ENCODE measurements around the gene TMEM253.

Gene TMEM253

DNA sequence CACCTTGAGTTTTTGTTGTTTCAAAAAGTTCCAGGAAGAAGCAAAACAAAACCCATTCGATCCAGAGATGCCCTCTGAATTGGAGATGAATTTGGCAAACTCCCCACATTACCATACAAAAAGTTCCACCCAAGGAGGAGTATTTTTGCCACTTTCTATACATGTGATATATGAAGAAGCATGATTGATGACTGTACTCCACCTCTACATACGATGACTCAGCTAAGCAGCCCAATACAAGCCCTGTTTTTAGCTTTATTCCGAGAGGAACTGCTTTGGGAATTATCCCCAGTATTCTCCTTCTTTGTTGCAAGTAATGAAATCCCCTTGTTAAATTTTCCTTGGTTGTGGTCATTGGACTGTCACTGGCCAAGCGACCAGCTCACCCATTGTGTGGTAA lies 11.4 kb downstream of the TMEM253 start (continued):
- TF ChIP-seq, protein P1, sequence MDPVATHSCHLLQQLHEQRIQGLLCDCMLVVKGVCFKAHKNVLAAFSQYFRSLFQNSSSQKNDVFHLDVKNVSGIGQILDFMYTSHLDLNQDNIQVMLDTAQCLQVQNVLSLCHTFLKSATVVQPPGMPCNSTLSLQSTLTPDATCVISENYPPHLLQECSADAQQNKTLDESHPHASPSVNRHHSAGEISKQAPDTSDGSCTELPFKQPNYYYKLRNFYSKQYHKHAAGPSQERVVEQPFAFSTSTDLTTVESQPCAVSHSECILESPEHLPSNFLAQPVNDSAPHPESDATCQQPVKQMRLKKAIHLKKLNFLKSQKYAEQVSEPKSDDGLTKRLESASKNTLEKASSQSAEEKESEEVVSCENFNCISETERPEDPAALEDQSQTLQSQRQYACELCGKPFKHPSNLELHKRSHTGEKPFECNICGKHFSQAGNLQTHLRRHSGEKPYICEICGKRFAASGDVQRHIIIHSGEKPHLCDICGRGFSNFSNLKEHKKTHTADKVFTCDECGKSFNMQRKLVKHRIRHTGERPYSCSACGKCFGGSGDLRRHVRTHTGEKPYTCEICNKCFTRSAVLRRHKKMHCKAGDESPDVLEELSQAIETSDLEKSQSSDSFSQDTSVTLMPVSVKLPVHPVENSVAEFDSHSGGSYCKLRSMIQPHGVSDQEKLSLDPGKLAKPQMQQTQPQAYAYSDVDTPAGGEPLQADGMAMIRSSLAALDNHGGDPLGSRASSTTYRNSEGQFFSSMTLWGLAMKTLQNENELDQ (tag by site-specific recombination; IDR thresholded peaks at IDR 0.05; ENCODE audit: low read depth): no peak
- no peak for TF ChIP-seq ZNF274 (IDR thresholded peaks at IDR 0.05; ENCODE audit: low read length)
- no peak for TF ChIP-seq ZNF274 (tag by site-specific recombination; IDR thresholded peaks at IDR 0.05; ENCODE audit: borderline replicate concordance)
- TF ChIP-seq ZNF544 (tag by site-specific recombination; IDR thresholded peaks at IDR 0.05): no peak

DNA sequence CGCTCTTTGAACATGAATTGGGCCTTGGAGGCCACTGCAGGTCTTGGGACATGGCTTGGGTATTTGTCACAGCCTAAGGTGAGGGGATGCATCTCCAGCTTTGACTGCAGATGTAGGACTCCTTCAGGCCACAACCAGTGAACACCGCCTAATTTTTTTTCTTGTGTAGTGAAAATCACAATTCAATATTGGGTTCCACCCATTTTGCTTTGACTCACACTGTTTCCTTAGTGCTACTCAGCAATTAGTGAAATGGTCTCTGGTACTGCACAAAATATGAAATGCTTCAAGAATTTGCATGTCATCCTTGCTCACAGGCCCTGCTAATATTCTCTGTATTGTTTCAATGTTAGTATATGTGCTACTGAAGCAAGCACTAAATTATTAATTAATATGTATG lies 12.5 kb downstream of the TMEM253 start:
- Histone ChIP-seq H3K4me1 (ENCODE audit: control insufficient read depth, insufficient read depth, low read length) (no peaks in the 10 kb centered on the region), H3K36me3 (ENCODE audit: control insufficient read depth in 2 of 2, insufficient read depth in 1 of 2, low read length in 2 of 2) (no peaks in the 10 kb centered on the region), H3K27ac (ENCODE audit: extremely low read depth, low read depth, low read length) (no peak overlapping the region), H3K9me3 (ENCODE audit: control insufficient read depth, insufficient read depth, low read depth, low read length) (no peaks in the 10 kb centered on the region), H3K4me3 (ENCODE audit: low read depth, low read length) (no peak overlapping the region)
- no peak for TF ChIP-seq ZNF776 (tag by site-specific recombination; IDR thresholded peaks at IDR 0.05; ENCODE audit: borderline replicate concordance)
- TF ChIP-seq, protein P2, sequence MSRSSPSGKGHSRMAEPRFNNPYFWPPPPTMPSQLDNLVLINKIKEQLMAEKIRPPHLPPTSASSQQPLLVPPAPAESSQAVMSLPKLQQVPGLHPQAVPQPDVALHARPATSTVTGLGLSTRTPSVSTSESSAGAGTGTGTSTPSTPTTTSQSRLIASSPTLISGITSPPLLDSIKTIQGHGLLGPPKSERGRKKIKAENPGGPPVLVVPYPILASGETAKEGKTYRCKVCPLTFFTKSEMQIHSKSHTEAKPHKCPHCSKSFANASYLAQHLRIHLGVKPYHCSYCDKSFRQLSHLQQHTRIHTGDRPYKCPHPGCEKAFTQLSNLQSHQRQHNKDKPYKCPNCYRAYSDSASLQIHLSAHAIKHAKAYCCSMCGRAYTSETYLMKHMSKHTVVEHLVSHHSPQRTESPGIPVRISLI (tag by site-specific recombination; IDR thresholded peaks at IDR 0.05): no peak
- TF ChIP-seq OSR2 (tag by site-specific recombination; IDR thresholded peaks at IDR 0.05): no peak
- no peak for TF ChIP-seq ZNF354C (tag by site-specific recombination; IDR thresholded peaks at IDR 0.05; ENCODE audit: borderline replicate concordance, low read depth)
- TF ChIP-seq, protein P3, sequence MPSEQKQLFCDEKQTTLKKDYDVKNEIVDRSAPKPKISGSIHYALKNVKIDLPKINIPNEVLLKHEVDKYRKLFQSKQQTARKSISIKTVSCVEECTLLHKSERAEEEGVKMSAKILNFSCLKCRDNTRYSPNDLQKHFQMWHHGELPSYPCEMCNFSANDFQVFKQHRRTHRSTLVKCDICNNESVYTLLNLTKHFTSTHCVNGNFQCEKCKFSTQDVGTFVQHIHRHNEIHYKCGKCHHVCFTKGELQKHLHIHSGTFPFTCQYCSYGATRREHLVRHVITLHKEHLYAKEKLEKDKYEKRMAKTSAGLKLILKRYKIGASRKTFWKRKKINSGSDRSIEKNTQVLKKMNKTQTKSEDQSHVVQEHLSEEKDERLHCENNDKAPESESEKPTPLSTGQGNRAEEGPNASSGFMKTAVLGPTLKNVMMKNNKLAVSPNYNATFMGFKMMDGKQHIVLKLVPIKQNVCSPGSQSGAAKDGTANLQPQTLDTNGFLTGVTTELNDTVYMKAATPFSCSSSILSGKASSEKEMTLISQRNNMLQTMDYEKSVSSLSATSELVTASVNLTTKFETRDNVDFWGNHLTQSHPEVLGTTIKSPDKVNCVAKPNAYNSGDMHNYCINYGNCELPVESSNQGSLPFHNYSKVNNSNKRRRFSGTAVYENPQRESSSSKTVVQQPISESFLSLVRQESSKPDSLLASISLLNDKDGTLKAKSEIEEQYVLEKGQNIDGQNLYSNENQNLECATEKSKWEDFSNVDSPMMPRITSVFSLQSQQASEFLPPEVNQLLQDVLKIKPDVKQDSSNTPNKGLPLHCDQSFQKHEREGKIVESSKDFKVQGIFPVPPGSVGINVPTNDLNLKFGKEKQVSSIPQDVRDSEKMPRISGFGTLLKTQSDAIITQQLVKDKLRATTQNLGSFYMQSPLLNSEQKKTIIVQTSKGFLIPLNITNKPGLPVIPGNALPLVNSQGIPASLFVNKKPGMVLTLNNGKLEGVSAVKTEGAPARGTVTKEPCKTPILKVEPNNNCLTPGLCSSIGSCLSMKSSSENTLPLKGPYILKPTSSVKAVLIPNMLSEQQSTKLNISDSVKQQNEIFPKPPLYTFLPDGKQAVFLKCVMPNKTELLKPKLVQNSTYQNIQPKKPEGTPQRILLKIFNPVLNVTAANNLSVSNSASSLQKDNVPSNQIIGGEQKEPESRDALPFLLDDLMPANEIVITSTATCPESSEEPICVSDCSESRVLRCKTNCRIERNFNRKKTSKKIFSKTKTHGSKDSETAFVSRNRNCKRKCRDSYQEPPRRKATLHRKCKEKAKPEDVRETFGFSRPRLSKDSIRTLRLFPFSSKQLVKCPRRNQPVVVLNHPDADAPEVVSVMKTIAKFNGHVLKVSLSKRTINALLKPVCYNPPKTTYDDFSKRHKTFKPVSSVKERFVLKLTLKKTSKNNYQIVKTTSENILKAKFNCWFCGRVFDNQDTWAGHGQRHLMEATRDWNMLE (tag by site-specific recombination; conservative IDR thresholded peaks at IDR 0.05; ENCODE audit: low read depth): no peak
- TF ChIP-seq, protein P4, sequence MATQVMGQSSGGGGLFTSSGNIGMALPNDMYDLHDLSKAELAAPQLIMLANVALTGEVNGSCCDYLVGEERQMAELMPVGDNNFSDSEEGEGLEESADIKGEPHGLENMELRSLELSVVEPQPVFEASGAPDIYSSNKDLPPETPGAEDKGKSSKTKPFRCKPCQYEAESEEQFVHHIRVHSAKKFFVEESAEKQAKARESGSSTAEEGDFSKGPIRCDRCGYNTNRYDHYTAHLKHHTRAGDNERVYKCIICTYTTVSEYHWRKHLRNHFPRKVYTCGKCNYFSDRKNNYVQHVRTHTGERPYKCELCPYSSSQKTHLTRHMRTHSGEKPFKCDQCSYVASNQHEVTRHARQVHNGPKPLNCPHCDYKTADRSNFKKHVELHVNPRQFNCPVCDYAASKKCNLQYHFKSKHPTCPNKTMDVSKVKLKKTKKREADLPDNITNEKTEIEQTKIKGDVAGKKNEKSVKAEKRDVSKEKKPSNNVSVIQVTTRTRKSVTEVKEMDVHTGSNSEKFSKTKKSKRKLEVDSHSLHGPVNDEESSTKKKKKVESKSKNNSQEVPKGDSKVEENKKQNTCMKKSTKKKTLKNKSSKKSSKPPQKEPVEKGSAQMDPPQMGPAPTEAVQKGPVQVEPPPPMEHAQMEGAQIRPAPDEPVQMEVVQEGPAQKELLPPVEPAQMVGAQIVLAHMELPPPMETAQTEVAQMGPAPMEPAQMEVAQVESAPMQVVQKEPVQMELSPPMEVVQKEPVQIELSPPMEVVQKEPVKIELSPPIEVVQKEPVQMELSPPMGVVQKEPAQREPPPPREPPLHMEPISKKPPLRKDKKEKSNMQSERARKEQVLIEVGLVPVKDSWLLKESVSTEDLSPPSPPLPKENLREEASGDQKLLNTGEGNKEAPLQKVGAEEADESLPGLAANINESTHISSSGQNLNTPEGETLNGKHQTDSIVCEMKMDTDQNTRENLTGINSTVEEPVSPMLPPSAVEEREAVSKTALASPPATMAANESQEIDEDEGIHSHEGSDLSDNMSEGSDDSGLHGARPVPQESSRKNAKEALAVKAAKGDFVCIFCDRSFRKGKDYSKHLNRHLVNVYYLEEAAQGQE (tag by site-specific recombination; IDR thresholded peaks at IDR 0.05): no peak
- no peak for TF ChIP-seq ZSCAN30 (tag by site-specific recombination; IDR thresholded peaks at IDR 0.05)
- no peak for TF ChIP-seq GFI1B (tag by site-specific recombination; IDR thresholded peaks at IDR 0.05)
- TF ChIP-seq ZNF837 (tag by site-specific recombination; IDR thresholded peaks at IDR 0.05): no peak
- no peak for TF ChIP-seq GLI2 (tag by site-specific recombination; IDR thresholded peaks at IDR 0.05; ENCODE audit: borderline replicate concordance, low read depth)
- TF ChIP-seq ZBTB20 (tag by site-specific recombination; IDR thresholded peaks at IDR 0.05): no peak
- CTCF ChIA-PET: interaction anchor here (1.0 to 1.1 kb wide), 2 partner anchors 9 to 99 kb away, joined by 3 read pairs; no protein-coding TSS in a partner anchor
- POLR2A ChIA-PET: no interaction called here

Measured in HEK293 (cell line).